Fibroblast of skin of back (primary cell): ENCODE data around the gene PIEZO2.
"Not testable (repeated sequence)": the region's sequence is repeated elsewhere in the genome, so short reads cannot be mapped to it uniquely, and the experiment has no call there.

Experiments used
- DNase-seq: peaks from one replicate; pipeline ENCODE4 v3.0.0-alpha.2; 2013

PIEZO2 gene

GRCh38 chr18:10890022-10890421, 259.3 kb downstream of the PIEZO2 start:
- no peak for DNase-seq

- DNase-seq = no peak
These were observed 270.7 kb downstream of the PIEZO2 start for GRCh38 chr18:10878703-10879102.

GRCh38 chr18:10877987-10878386, 271.4 kb downstream of the PIEZO2 start:
- no peak for DNase-seq

GRCh38 chr18:10875811-10876210, 273.6 kb downstream of the PIEZO2 start:
- DNase-seq = no peak

GRCh38 chr18:10872304-10872703, 277.1 kb downstream of the PIEZO2 start:
- DNase-seq = no peak

GRCh38 chr18:10864722-10865121, 284.6 kb downstream of the PIEZO2 start:
- DNase-seq = no peak

GRCh38 chr18:10863026-10863425, 286.3 kb downstream of the PIEZO2 start:
- DNase-seq = peak; percentile 26

GRCh38 chr18:10860928-10861327, 288.4 kb downstream of the PIEZO2 start:
- no peak for DNase-seq

GRCh38 chr18:10860382-10860781, 289.0 kb downstream of the PIEZO2 start:
- no peak for DNase-seq

GRCh38 chr18:10858477-10858876, 290.9 kb downstream of the PIEZO2 start:
- no peak for DNase-seq

GRCh38 chr18:10856132-10856531, 293.2 kb downstream of the PIEZO2 start:
- DNase-seq = no peak

GRCh38 chr18:10852385-10853303, 296.7 kb downstream of the PIEZO2 start:
- no peak for DNase-seq

- DNase-seq = peak; percentile 61
These were observed 297.5 kb downstream of the PIEZO2 start for GRCh38 chr18:10851824-10852319.

GRCh38 chr18:10850840-10851239, 298.5 kb downstream of the PIEZO2 start:
- DNase-seq = no peak

- no peak for DNase-seq
These were observed 299.2 kb downstream of the PIEZO2 start for GRCh38 chr18:10850216-10850615.

- no peak for DNase-seq
These were observed 301.5 kb downstream of the PIEZO2 start for GRCh38 chr18:10847907-10848306.

GRCh38 chr18:10847408-10847790, 302.0 kb downstream of the PIEZO2 start:
- no peak for DNase-seq

- DNase-seq = no peak
These were observed 302.5 kb downstream of the PIEZO2 start for GRCh38 chr18:10846657-10847407.

- DNase-seq = not testable (repeated sequence)
These were observed 303.3 kb downstream of the PIEZO2 start for GRCh38 chr18:10846035-10846434.

GRCh38 chr18:10843565-10843964, 305.8 kb downstream of the PIEZO2 start:
- DNase-seq = no peak

- DNase-seq = no peak
These were observed 306.5 kb downstream of the PIEZO2 start for GRCh38 chr18:10842861-10843260.

GRCh38 chr18:10842371-10842770, 307.0 kb downstream of the PIEZO2 start:
- no peak for DNase-seq

GRCh38 chr18:10841203-10841602, 308.2 kb downstream of the PIEZO2 start:
- DNase-seq = peak; percentile 16

- DNase-seq = peak; percentile 13
These were observed 308.6 kb downstream of the PIEZO2 start for GRCh38 chr18:10840743-10841142.
